DMS153 treated with DMSO at 0.1 percent for 48 hours (cell line): ENCODE data around the gene SST.

Experiments
- DNase-seq: peaks from one replicate; lab custom pipeline; 2025; ENCODE audit not compliant: unreplicated experiment; lab: John Stamatoyannopoulos, UW

SST gene

DNA sequence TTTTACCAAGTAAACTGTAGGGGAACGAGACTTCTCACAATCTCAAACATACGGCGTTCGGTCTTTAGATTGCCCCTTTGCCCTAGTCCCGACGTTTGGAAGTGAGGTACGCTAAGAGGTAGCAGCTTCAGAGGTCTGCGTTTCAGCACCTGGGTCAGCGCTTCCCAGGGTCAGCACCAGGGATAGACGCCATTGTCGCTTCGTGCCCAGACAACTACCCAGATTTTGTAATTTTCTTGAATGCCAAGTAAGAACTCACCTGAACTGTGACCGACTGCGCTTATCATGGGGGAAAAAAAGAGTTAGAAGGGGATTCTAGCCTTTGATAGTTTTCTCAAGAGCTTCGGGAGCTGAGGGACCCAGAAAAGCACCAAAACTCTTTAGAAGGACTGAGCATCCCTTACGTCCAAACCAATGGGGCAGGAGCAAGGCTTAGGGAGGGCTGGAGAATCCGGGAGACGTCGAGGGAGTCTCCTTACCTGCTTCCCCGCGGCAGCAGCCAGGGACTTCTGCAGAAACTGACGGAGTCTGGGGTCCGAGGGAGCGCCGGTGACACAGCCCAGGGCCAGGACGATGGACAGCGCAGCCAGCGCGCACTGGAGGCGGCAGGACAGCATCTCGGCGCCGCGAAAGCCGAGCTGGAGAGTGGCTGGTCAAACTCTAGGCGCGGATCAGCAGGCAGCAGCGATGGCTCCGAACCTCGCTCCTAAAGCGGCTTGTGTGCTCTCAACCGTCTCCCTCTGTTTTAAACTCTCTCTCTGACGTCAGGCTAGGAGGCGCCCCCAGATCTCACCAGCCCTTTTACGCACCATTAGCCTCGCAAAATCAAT lies at the start of gene SST:
TSS of gene SST (minus strand) at position 720 of the 830 bp plus-strand sequence. CDS start at position 617, 103 bp downstream.
- DNase-seq = no peak

DNA sequence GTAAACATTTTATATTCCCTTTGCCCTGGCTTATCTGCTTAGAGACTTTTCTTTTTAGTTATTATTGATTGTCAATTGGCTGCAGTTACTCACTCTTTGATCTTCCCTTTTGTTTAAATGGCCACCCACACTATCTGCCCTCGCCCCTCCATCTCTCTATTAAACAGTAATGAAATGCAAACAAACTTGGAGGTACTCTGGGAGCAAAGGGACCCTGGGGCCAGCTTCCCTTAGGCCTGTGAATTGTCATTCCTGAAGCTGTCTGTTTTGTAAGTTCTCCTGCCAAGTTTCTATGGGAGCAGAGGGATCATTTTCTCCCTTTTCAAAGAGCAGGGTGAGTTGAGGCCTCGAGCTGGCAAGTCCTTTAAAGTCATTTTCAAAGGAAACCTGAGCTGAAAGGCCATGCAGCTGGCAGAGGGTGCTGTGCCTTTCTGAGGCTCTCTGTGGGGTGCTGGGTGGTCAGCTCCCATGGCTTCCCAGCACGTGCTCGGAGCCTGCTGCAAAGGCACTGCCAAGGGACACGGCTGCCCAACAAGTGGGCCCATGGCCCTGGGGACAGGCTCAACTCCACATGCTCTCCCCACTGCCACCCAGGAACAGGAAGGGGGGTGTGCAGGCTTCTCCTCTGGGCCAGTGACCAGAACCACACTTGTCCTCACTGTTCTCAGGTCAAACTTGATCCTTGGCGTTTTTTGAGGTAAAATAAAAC lies 49.6 kb upstream of the SST start:
- no peak for DNase-seq

DNA sequence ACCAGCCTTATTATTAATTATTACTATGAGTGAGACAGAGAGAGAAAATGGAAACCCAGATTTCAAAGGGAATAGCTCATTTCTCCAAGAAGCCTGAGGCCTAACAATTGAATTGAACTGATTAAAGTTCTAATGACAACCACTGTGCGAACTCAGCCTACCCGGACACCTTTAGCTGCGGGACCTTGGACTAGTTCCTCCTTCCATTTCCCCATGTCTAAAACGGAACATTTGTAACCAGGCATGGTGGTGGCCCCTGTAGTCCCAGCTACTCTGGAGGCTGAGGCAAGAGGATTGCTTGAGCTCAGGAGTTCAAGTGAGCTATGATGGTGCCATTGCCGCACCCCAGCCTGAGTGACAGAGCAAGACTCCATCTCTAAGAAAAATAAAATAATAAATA lies 48.6 kb upstream of the SST start:
- DNase-seq = no peak

DNA sequence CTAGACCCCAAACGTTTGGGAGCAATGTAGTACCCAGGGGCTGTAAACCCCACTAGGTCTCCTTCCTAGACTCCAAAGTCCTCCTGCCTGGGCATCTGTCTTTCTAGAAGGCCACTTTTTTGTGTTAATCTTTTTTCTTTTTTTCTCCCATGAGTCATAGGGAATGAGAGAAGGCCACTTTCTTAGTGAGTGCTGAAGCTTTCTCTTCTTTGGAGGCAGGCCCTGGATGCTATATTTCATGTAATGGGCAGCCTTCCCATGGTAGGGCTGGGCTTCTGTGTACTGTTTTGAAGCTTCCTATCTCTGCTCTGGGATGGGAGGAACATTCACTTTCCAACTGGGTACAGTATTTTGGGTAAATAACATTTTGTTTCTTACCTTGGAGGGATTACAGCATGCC lies 47.4 kb upstream of the SST start:
- DNase-seq = no peak

DNA sequence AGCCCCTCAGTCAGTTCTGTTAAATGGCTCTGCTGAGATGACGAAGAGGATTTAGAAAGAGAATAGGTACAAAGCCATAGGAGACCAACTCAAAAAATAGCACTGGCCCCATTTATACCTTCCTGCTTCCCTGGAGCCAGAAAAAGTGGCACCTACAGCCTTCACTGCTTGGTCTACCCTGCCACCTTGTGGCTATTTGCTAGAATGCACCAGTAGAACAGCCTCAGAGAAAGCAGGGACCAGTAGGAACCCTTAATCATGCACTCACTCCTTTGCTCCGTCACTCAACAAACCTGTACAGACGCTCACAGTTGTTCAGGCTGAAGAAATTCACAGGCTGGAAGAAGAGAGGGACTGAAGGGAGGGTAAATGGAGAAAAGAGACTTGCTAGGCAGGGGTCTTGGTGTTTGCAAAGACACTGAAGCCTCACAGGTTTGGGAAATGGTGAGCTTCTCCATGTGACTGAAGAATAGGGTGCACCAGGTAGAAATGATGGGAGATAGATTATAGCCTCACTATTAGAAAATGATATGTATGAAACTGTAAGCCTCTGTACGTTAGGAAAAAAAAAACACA lies 44.3 kb upstream of the SST start:
- peak; percentile 32 for DNase-seq

DNA sequence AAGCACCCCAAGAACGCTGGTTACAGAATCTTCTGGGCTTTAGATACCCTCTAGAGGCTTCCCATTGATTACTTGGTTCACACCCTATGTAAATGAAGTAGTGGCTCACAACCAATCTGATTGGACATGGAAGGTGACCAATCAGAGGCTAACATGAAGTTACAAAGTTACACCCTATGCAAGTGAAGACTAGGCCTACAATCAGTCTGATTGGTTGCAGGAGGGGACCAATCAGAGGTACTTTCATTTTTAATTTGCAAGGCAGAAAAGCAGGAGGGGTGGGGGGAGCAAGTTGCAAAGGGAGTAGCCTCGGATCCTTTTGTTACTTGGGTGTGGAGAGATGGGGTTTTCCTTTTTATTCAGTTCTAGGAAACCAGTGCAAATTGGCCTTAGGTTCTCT lies 43.3 kb upstream of the SST start:
- DNase-seq = no peak

DNA sequence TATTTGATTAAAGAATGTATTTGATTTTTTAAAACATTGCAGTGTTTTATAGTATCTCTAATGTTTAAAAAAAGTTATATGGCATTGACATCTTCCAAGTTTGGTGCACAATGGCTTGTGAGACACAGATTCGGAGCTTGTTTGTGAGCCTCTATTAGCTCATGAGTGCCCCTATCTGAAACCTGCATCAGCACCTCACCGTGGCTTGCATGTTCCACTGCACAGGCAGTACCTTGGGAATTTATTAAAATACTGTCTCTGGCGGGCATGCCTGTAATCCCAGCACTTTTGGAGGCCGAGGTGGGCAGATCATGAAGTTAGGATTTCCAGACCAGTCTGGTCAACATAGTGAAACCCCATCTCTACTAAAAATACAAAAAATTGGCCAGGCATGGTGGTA lies 39.0 kb upstream of the SST start:
- DNase-seq = no peak

DNA sequence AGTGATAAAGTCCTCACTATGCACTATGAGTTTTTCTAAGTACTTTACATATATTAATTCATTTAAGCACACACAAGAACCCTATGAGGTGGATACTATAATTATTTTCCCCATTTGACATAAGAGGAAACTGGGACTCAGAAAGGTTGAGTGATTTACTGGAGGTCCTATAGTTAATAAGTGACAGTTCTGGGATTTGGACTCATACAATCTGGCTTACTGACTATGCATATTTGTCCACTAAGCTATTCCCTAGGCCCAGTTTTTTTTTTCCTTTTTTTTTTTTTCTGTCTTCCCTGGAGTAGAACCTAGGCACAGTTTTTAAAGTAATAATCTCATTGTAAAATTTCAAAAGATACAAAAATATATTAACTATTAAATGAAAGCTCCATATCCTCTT lies 38.5 kb upstream of the SST start:
- no peak for DNase-seq

DNA sequence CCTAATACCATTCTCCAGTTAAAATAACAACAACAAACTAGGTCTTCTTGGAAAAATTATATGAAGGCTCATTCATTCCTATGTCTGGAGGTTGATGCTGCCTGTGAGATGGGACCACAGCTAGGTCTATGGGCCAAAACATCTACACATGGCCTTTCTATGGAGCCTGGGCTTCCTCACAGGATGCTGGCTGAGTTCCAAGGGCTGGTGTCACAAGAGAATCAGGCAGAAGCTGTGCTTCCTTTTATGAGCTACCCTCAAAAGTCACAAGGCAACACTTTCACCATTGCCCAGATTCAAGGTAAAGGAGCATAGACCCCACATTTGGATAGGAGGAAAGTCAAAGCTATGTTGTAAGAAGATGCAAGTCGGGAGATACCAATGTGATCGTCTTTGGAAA lies 36.8 kb upstream of the SST start:
- no peak for DNase-seq

DNA sequence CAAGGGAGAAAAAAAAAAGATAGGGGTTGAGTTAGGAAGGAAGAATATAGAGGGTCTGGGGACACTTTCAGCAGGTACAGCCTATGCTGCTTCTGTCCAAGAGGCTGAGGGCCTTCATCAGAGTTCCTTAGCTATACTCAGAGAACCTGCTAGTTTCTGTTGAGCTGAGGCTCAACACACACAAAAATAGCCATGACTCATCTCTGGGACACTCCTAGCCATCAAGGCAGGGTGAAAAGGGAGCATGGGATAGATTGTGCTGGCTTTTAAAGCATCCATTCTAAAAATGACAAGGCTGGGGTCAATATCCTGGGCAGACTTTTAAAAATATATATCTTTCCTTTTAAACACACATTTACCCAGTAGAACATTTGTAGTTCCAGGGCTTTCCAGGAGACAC lies 35.0 kb upstream of the SST start:
- DNase-seq = no peak

DNA sequence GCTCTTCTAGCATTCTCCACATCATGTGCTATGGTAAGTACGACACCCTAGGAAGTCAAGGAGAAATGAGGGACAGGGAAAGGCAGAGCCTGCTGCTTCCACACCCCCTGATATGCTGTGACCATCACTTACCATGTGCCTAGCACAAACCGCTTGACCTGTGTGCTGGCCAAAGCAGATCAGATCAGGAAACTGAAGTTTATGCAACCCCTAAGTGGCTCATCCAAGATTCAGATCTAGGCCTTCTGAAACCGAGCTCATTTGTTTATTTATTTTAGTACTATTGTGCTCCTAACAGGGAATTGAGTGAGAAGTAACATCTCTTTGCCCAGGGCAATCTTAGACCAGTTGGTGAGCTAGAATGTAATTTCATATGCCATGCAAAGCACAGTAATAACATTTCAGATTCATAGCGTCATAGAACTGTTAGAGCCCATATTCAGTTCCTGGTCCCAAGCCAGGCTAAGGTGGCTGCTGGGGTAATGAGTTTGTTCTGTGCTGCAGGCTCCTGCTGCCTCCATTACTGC lies 32.4 kb upstream of the SST start, which contains the start of gene RTP2:
TSS of gene RTP2 (minus strand) at position 51 of the 527 bp plus-strand sequence. CDS start 429 bp downstream, outside the sequence.
- no peak for DNase-seq

DNA sequence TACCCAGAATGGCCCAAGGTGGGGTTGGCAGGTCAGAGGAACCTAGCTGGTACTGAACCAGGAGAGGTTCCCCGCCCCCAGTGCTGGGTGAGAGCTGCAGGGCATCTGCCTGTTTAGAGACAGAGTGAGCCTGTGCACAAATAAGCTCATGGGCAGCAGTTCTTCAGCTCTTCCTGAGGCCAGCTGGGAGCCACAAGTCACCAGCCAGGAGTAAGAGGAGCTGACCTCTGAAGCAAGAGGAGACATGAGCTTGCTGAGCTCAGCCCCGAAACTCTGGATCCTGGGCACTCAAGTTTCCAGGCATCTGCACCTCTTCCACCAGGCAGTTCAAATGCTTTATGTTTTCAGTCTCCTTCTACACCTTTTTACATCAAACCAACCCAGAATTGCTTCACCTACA lies 30.1 kb upstream of the SST start:
- no peak for DNase-seq

DNA sequence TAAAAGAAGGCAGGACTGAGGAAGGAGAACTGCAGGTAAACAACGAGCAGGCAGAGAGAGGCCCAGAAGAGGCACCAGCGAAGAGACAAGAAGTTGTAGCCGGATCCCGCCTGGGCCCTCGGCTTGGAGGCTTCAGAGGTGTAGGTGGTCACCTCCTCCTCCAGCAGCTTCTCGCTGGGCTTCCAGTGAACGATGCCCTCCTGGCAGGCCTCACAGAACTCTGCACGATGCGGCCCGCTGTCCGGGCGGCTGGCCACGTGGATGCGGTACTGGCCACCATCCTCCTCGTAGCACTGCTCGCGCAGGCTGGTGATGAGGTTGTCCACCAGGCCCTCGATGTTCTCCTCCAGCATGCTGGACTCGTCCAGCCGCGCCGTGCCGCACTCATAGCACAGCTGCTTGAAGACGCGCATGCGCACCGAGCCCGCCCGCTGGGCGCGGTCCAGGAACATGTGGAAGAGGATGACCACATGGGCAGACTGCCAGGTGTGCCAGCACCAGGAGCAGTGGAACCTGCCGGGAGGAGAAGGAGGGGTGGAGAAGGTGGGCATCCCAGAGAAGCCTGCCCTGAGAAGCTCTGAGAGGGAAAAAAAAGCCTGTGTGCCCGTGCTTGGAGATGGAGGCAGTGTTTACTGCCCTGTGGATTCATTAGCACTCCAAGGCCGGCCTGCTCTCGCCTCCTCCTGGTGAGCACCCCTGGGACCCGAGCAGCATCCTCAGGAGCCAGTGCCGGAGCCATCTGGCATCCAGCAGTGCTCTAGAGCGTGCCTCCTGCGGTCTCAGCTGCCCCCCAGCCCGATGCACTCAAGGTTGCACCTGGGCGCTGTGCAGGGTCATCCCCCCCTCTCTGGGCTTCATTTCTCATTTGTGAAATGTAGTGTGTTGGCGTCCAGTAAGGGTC lies 28.6 kb upstream of the SST start:
- DNase-seq = no peak

DNA sequence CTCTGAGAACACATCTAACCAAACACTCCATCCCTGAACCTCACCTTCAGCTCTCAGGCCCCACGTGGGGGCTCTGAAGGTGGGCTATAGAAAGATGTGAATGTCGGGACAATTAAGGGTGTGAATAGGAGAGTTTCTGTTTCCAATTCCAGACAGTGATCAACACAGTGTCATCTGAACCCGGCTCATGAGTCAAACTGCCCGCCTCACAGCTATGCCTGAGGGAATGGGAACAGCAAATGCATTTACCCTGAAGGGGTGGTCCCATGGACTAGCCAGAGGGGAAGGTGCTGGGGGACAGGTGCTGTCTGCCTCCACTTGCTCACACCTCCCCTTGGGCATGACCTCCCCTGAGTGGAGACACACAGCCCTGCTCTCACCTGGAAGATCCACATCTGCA lies 25.8 kb upstream of the SST start:
- DNase-seq = no peak

DNA sequence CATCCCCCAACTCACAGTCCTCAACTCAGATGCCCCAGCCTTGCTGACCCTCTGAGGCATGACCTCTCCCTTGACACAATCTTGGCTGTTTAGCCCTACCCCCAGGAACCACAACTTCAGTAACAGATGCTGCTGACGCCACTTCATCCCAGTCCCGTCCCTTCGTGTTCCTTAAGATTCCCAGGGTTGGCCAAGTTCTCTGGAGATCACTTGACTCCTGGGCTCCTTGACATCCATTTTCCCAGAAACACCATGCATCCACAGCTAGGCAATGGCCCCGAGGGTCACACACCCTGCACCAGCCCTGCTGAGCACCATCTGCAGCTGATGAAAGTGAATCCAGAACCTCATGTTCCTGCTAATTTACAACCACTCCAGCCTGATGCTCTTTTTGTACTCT lies 25.3 kb upstream of the SST start:
- no peak for DNase-seq

DNA sequence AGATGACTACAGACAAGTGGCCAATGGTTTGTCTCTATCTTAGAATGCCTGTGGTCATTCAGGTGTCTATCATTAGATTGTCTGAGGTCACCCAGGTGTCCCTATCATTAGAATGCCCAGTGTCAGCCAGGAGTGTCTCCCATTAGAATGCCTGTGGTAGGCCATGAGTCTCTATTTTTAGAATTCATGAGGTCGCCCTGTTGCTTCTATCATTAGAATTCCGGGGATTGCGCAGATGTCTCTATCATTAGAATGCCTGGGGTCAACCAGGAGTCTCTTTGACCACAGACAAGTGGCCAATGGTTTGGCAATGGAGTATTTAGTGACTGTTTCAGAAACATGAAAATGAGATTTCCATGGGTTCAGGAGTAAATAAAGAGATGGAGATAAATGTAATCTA lies 24.6 kb upstream of the SST start:
- DNase-seq = no peak

DNA sequence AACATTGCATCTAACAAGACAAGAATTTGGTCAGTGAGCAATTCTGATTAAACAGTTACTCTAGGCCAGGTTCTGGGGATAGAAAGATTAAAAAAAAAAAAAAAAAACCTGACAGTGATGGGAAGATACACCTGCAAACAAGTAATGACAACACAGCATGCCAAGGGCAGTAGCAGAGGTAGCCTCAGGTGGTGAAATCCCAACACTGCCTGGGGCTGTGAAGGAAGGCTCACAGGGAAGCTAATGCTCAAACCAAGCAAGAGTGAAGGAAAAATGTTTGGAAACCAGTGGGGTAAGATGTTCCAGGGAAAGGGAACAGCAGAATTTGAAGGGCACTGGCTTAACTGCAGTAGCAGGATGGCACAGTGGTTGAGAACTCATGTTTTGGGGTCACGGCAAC lies 23.2 kb upstream of the SST start:
- DNase-seq = no peak

DNA sequence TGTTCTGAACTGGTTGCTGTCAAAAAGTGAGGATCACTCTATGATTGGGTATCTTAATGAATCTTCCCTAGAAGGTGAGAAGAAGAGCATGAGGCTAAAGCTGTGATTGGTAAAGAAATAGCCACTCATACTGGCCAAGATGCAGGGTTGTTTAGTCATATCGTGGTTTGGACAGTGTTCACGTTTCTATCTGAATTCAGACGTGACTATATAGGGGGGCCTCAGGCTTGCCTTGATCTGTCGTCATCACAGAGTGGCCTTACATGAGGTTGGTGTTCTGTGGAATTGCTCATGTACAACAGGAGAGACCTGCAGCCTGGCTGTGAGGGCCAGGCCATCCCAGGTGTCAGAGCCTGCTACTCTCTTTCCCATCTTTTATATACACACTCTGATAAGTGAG lies 19.8 kb upstream of the SST start:
- no peak for DNase-seq

DNA sequence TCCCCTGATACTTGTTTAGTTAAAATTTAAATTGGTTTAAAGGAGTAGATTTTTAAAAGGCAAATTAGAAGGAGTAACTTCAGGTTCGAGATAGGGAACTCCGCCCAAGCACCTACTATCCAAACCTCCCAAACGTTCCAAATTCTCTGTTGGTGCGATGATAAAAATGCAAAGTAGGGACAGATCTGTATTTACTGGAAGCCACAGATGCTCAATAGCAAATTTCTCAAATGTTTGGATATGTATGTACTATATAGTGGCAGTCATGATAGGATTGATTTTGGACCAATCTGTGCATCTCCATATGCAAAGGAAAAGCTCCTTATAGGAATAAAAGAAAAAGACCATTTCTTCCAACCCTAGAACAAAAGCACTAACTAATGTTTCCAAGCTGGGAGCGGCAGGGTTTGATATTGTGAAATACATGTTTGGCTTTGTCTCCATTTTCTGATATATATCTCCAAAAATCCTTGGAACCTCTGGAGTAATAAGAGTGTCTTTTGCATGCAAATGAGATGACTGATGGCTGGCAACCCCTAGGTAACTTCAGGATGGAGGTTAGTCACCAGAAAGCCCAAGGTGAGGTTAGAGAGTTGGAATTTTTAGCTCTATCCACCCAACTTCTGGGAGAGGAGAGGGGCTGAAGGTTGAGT lies 16.6 kb upstream of the SST start:
- DNase-seq = no peak

DNA sequence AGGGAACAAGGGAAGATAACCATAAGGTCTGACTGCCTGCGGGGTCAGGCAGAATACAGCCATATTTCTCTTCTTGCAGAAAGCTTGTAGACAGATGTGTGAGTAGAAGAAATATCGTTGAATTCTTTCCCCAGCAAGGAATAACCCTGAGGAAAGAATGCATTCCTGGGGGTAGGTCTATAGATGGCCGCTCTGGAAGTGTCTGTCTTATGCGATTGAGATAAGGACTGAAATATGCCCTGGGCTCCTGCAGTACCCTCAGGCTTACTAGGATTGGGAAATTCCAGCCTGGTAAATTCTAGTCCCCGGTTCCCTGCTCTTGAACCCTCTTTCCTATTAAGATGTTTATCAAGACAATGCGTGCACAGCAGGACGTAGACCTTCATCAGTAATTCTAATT lies 15.8 kb upstream of the SST start:
- no peak for DNase-seq
